GM23338 (cell line): ENCODE results near the gene PTP4A2. TPM values are rescaled to one million over a fixed set of nuclear protein-coding genes. Genes with fewer than 3 reads are reported as not detected.

Experiments
- ATAC-seq: fragments of 200-7000 bp; cut with Tn5 transposase; 3 replicates; pipeline ENCODE4 v1.9.1; 2020
- DNase-seq: peaks from one replicate; pipeline ENCODE4 v3.0.0-alpha.2; 2015; ENCODE audit warnings: low spot score
- H2AFZ ChIP-seq: fragments of 200-600 bp; sonication (generic); 2 replicates; pipeline ENCODE4 v1.8.0; 2016; ENCODE audit warnings: antibody characterized with exemption, mild to moderate bottlenecking, moderate library complexity
- H3F3A ChIP-seq: fragments of 200-600 bp; sonication (generic); replicated peaks from 2 replicates; pipeline ENCODE4 v1.8.0; 2017; ENCODE audit warnings: antibody characterized with exemption, mixed run types, low read depth
- H3K27ac ChIP-seq: fragments of 200-600 bp; sonication (generic); 2 replicates; pipeline ENCODE4 v1.6.1; 2016; ENCODE audit warnings: low read depth
- H3K27me3 ChIP-seq: fragments of 200-600 bp; sonication (generic); 2 replicates; pipeline ENCODE4 v1.8.0; 2016; ENCODE audit warnings: mild to moderate bottlenecking, mixed run types, moderate library complexity; ENCODE audit not compliant: insufficient read depth
- H3K36me3 ChIP-seq: fragments of 200-600 bp; sonication (generic); 2 replicates; pipeline ENCODE4 v1.8.0; 2016; ENCODE audit warnings: mild to moderate bottlenecking; ENCODE audit not compliant: insufficient read depth
- H3K4me1 ChIP-seq: fragments of 200-600 bp; sonication (generic); 2 replicates; pipeline ENCODE4 v1.8.0; 2016; ENCODE audit warnings: mild to moderate bottlenecking, moderate library complexity; ENCODE audit not compliant: insufficient read depth
- H3K4me2 ChIP-seq: fragments of 200-600 bp; sonication (generic); 2 replicates; pipeline ENCODE4 v1.7.1; 2017; ENCODE audit warnings: mixed run types
- H3K4me3 ChIP-seq: fragments of 200-600 bp; sonication (generic); 2 replicates; pipeline ENCODE4 v1.6.1; 2016; ENCODE audit warnings: mixed run types
- H3K79me2 ChIP-seq: fragments of 200-600 bp; sonication (generic); replicated peaks from 2 replicates; pipeline ENCODE4 v1.8.0; 2017; ENCODE audit warnings: mild to moderate bottlenecking; ENCODE audit not compliant: insufficient read depth
- H3K9me2 ChIP-seq: fragments of 200-600 bp; sonication (generic); 2 replicates; pipeline ENCODE4 v1.8.0; 2017; ENCODE audit not compliant: insufficient read depth
- H4K20me1 ChIP-seq: fragments of 200-600 bp; sonication (generic); replicated peaks from 2 replicates; pipeline ENCODE4 v1.8.0; 2017; ENCODE audit warnings: mild to moderate bottlenecking; ENCODE audit not compliant: insufficient read depth
- H3K27ac Mint-ChIP-seq: 2 replicates; pipeline ENCODE4 v1.8.0; 2020; ENCODE audit warnings: inconsistent platforms, mild to moderate bottlenecking, moderate library complexity, mixed read lengths
- H3K27me3 Mint-ChIP-seq: 3 replicates; pipeline ENCODE4 v1.8.0; 2022; ENCODE audit warnings: low read depth, mild to moderate bottlenecking, moderate library complexity, mixed read lengths, inconsistent platforms; ENCODE audit not compliant: insufficient read depth, poor library complexity
- H3K36me3 Mint-ChIP-seq: 3 replicates; pipeline ENCODE4 v1.8.0; 2021; ENCODE audit warnings: low read depth, mild to moderate bottlenecking, inconsistent platforms, moderate library complexity, mixed read lengths
- H3K4me1 Mint-ChIP-seq: 3 replicates; pipeline ENCODE4 v1.8.0; 2020; ENCODE audit warnings: mild to moderate bottlenecking, inconsistent platforms, mixed read lengths
- H3K4me3 Mint-ChIP-seq: 3 replicates; pipeline ENCODE4 v1.8.0; 2021; ENCODE audit warnings: moderate library complexity, mild to moderate bottlenecking, inconsistent platforms, mixed read lengths
- H3K9me3 Mint-ChIP-seq: 3 replicates; pipeline ENCODE4 v1.8.0; 2020; ENCODE audit warnings: moderate library complexity, mild to moderate bottlenecking, inconsistent platforms, mixed read lengths
- CREB1 ChIP-seq: fragments of 250-450 bp; sonication (Bioruptor Pico); IDR thresholded peaks from 2 replicates; pipeline ENCODE4 v1.5.0; 2020; ENCODE audit warnings: low read depth, mild to moderate bottlenecking, moderate library complexity
- EZH2 ChIP-seq: fragments of 200-600 bp; sonication (generic); IDR thresholded peaks from one replicate; pipeline ENCODE4 v1.8.0; 2017; ENCODE audit warnings: antibody characterized with exemption, mild to moderate bottlenecking, low read depth; ENCODE audit not compliant: unreplicated experiment
- EZH2phosphoT487 ChIP-seq: fragments of 200-600 bp; sonication (generic); IDR thresholded peaks from one replicate; pipeline ENCODE4 v1.8.1; 2018; ENCODE audit warnings: antibody characterized with exemption; ENCODE audit not compliant: unreplicated experiment
- JUNB ChIP-seq: IDR thresholded peaks from one replicate; pipeline ENCODE4 v1.6.1; 2016; ENCODE audit warnings: antibody characterized with exemption; ENCODE audit not compliant: unreplicated experiment
- NANOG ChIP-seq: IDR thresholded peaks from 2 replicates; pipeline ENCODE4 v1.6.1; 2016; ENCODE audit warnings: antibody characterized with exemption, borderline replicate concordance
- POLR2AphosphoS5 ChIP-seq: IDR thresholded peaks from 2 replicates; pipeline ENCODE4 v1.6.1; 2016; ENCODE audit warnings: antibody characterized with exemption, low read depth
- STAT1 ChIP-seq: IDR thresholded peaks from one replicate; pipeline ENCODE4 v1.6.1; 2016; ENCODE audit warnings: antibody characterized with exemption; ENCODE audit not compliant: unreplicated experiment
- ZNF114 ChIP-seq: fragments of 250-450 bp; sonication (Bioruptor Pico); IDR thresholded peaks from 2 replicates; pipeline ENCODE4 v1.5.0; 2020; ENCODE audit warnings: mild to moderate bottlenecking, moderate library complexity
- ZNF331 ChIP-seq: fragments of 250-450 bp; sonication (Bioruptor Pico); IDR thresholded peaks from 2 replicates; pipeline ENCODE4 v1.5.0; 2020; ENCODE audit warnings: low read depth, mild to moderate bottlenecking, moderate library complexity
- polyA plus RNA-seq: library from polyadenylated mRNA; unstranded; fragments of >200 nt; fragmentation: Nextera tagmentation; extraction: Ambion mirVana; gene quantifications from 2 replicates; pipeline ENCODE4 v1.2.1, GENCODE V29; 2016
- total RNA-seq: library from RNA; depleted of rRNA; stranded (reverse); fragments of >200 nt; shearing (Covaris generic); gene quantifications from 2 replicates; pipeline ENCODE4 v1.2.3, GENCODE V29; 2014
- TF ChIP-seq, protein P1 (sequence below): fragments of 250-450 bp; sonication (Bioruptor Pico); IDR thresholded peaks from 2 replicates; pipeline ENCODE4 v1.5.0; 2020; ENCODE audit warnings: mild to moderate bottlenecking, moderate library complexity
- TF ChIP-seq, protein P2 (sequence below), 2 experiments: fragments of 200-600 bp in 1 of 2; sonication (generic) in 1 of 2; conservative IDR thresholded peaks; 2 replicates each; pipeline versions ENCODE4 v1.5.1 to v1.6.1; 2016 to 2017; ENCODE audit warnings: antibody characterized with exemption in 2 of 2, low read depth in 2 of 2, mild to moderate bottlenecking in 2 of 2, moderate library complexity in 1 of 2
- TF ChIP-seq, protein P3 (sequence below): IDR thresholded peaks from one replicate; pipeline ENCODE4 v1.6.1; 2018; ENCODE audit warnings: antibody characterized with exemption; ENCODE audit not compliant: unreplicated experiment
- TF ChIP-seq, protein P4 (sequence below): IDR thresholded peaks from 2 replicates; pipeline ENCODE4 v1.6.1; 2016; ENCODE audit warnings: antibody characterized with exemption

PTP4A2 gene
- total and polyA plus RNA-seq, 2 experiments from 2014 or later = 153 to 260 TPM

DNA sequence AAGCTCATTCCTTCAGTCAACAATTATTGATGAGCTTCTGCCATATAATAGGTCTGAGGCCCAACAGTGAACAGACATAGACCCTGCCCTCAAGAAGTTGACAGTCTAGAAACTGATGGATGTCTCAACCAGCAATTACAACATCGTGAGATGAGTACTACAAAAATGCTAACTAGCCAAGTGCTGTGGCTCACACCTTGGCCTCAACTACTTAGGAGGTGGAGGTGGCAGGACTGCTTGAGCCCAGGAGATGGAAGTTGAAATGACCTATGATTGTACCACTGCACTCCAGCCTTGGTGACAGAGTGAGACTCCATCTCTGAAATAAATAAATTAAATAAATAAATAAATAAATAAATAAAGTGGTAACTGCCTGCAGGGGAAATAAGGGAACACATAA, 11.7 kb upstream of the PTP4A2 start:
- Histone ChIP-seq H3F3A (0 out of 2 replicates have a peak, but pooled peaks cover 3% of the 10 kb centered on the region), H2AFZ (no peak overlapping the region), H3K4me1 (peaks cover 8% of the 10 kb centered on the region), H3K9me2 (no peaks in the 10 kb centered on the region), H3K36me3 (no peaks in the 10 kb centered on the region), H3K27me3 (no peaks in the 10 kb centered on the region), H3K27ac (no peak overlapping the region), H3K4me3 (no peak overlapping the region), H3K4me2 (no peak overlapping the region), H3K79me2 (no peaks in the 10 kb centered on the region), H4K20me1 (no peaks in the 10 kb centered on the region)
- DNase-seq = no peak
- Mint-ChIP-seq H3K27me3 (peaks cover 2% of the 10 kb centered on the region), H3K4me1 (peaks cover 23% of the 10 kb centered on the region), H3K27ac (no peak overlapping the region), H3K36me3 (no peaks in the 10 kb centered on the region), H3K9me3 (no peaks in the 10 kb centered on the region), H3K4me3 (no peak overlapping the region)
- no peak for TF ChIP-seq STAT1
- TF ChIP-seq ZNF114 = no peak
- TF ChIP-seq, protein P1, sequence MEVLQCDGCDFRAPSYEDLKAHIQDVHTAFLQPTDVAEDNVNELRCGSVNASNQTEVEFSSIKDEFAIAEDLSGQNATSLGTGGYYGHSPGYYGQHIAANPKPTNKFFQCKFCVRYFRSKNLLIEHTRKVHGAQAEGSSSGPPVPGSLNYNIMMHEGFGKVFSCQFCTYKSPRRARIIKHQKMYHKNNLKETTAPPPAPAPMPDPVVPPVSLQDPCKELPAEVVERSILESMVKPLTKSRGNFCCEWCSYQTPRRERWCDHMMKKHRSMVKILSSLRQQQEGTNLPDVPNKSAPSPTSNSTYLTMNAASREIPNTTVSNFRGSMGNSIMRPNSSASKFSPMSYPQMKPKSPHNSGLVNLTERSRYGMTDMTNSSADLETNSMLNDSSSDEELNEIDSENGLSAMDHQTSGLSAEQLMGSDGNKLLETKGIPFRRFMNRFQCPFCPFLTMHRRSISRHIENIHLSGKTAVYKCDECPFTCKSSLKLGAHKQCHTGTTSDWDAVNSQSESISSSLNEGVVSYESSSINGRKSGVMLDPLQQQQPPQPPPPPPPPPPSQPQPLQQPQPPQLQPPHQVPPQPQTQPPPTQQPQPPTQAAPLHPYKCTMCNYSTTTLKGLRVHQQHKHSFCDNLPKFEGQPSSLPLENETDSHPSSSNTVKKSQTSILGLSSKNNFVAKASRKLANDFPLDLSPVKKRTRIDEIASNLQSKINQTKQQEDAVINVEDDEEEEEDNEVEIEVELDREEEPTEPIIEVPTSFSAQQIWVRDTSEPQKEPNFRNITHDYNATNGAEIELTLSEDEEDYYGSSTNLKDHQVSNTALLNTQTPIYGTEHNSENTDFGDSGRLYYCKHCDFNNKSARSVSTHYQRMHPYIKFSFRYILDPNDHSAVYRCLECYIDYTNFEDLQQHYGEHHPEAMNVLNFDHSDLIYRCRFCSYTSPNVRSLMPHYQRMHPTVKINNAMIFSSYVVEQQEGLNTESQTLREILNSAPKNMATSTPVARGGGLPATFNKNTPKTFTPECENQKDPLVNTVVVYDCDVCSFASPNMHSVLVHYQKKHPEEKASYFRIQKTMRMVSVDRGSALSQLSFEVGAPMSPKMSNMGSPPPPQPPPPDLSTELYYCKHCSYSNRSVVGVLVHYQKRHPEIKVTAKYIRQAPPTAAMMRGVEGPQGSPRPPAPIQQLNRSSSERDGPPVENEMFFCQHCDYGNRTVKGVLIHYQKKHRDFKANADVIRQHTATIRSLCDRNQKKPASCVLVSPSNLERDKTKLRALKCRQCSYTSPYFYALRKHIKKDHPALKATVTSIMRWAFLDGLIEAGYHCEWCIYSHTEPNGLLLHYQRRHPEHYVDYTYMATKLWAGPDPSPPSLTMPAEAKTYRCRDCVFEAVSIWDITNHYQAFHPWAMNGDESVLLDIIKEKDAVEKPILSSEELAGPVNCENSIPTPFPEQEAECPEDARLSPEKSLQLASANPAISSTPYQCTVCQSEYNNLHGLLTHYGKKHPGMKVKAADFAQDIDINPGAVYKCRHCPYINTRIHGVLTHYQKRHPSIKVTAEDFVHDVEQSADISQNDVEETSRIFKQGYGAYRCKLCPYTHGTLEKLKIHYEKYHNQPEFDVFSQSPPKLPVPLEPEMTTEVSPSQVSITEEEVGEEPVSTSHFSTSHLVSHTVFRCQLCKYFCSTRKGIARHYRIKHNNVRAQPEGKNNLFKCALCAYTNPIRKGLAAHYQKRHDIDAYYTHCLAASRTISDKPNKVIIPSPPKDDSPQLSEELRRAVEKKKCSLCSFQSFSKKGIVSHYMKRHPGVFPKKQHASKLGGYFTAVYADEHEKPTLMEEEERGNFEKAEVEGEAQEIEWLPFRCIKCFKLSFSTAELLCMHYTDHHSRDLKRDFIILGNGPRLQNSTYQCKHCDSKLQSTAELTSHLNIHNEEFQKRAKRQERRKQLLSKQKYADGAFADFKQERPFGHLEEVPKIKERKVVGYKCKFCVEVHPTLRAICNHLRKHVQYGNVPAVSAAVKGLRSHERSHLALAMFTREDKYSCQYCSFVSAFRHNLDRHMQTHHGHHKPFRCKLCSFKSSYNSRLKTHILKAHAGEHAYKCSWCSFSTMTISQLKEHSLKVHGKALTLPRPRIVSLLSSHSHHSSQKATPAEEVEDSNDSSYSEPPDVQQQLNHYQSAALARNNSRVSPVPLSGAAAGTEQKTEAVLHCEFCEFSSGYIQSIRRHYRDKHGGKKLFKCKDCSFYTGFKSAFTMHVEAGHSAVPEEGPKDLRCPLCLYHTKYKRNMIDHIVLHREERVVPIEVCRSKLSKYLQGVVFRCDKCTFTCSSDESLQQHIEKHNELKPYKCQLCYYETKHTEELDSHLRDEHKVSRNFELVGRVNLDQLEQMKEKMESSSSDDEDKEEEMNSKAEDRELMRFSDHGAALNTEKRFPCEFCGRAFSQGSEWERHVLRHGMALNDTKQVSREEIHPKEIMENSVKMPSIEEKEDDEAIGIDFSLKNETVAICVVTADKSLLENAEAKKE (CRISPR knock-in tag) = no peak
- TF ChIP-seq JUNB = no peak
- no peak for TF ChIP-seq CREB1 (CRISPR knock-in tag)
- TF ChIP-seq, protein P2, sequence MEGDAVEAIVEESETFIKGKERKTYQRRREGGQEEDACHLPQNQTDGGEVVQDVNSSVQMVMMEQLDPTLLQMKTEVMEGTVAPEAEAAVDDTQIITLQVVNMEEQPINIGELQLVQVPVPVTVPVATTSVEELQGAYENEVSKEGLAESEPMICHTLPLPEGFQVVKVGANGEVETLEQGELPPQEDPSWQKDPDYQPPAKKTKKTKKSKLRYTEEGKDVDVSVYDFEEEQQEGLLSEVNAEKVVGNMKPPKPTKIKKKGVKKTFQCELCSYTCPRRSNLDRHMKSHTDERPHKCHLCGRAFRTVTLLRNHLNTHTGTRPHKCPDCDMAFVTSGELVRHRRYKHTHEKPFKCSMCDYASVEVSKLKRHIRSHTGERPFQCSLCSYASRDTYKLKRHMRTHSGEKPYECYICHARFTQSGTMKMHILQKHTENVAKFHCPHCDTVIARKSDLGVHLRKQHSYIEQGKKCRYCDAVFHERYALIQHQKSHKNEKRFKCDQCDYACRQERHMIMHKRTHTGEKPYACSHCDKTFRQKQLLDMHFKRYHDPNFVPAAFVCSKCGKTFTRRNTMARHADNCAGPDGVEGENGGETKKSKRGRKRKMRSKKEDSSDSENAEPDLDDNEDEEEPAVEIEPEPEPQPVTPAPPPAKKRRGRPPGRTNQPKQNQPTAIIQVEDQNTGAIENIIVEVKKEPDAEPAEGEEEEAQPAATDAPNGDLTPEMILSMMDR (conservative IDR thresholded peaks at IDR 0.05; ENCODE audit: low read depth in 2 of 2) = no peak
- TF ChIP-seq POLR2AphosphoS5 = no peak
- TF ChIP-seq, protein P3, sequence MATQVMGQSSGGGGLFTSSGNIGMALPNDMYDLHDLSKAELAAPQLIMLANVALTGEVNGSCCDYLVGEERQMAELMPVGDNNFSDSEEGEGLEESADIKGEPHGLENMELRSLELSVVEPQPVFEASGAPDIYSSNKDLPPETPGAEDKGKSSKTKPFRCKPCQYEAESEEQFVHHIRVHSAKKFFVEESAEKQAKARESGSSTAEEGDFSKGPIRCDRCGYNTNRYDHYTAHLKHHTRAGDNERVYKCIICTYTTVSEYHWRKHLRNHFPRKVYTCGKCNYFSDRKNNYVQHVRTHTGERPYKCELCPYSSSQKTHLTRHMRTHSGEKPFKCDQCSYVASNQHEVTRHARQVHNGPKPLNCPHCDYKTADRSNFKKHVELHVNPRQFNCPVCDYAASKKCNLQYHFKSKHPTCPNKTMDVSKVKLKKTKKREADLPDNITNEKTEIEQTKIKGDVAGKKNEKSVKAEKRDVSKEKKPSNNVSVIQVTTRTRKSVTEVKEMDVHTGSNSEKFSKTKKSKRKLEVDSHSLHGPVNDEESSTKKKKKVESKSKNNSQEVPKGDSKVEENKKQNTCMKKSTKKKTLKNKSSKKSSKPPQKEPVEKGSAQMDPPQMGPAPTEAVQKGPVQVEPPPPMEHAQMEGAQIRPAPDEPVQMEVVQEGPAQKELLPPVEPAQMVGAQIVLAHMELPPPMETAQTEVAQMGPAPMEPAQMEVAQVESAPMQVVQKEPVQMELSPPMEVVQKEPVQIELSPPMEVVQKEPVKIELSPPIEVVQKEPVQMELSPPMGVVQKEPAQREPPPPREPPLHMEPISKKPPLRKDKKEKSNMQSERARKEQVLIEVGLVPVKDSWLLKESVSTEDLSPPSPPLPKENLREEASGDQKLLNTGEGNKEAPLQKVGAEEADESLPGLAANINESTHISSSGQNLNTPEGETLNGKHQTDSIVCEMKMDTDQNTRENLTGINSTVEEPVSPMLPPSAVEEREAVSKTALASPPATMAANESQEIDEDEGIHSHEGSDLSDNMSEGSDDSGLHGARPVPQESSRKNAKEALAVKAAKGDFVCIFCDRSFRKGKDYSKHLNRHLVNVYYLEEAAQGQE = no peak
- TF ChIP-seq EZH2phosphoT487 = no peak
- TF ChIP-seq EZH2 = no peak
- no peak for TF ChIP-seq NANOG
- TF ChIP-seq ZNF331 (CRISPR knock-in tag) = no peak
- TF ChIP-seq, protein P4, sequence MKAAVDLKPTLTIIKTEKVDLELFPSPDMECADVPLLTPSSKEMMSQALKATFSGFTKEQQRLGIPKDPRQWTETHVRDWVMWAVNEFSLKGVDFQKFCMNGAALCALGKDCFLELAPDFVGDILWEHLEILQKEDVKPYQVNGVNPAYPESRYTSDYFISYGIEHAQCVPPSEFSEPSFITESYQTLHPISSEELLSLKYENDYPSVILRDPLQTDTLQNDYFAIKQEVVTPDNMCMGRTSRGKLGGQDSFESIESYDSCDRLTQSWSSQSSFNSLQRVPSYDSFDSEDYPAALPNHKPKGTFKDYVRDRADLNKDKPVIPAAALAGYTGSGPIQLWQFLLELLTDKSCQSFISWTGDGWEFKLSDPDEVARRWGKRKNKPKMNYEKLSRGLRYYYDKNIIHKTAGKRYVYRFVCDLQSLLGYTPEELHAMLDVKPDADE = no peak
- ATAC-seq = no peak
